B cell (primary cell): ENCODE measurements around the gene ARHGDIG. TPM values are rescaled to one million over a fixed set of nuclear protein-coding genes. Genes with fewer than 3 reads are reported as not detected.

Source experiments
- ATAC-seq: fragments of 200-7000 bp; cut with Tn5 transposase; one replicate; pipeline ENCODE4 v1.10.0; 2021; ENCODE audit warnings: low read depth, mild to moderate bottlenecking, moderate number of reproducible peaks, moderate library complexity
- CTCF ChIA-PET: fragments of 350-600 bp; sonication (Branson Sonifier 250); formaldehyde crosslinking; loops from one replicate; lab custom pipeline; 2021; ENCODE audit warnings: antibody characterized with exemption, inconsistent platforms; lab: Charles Lee
- POLR2A ChIA-PET: fragments of 350-600 bp; sonication (Branson Sonifier 250); formaldehyde crosslinking; loops from one replicate; lab custom pipeline; 2021; ENCODE audit warnings: antibody characterized with exemption; lab: Charles Lee
- DNase-seq: peaks from one replicate; pipeline ENCODE4 v3.0.0; 2013
- H2AFZ ChIP-seq: 2 replicates; pipeline ENCODE4 v1.6.1; 2012; ENCODE audit warnings: mild to moderate bottlenecking, low read depth, low read length; ENCODE audit not compliant: insufficient read depth, poor library complexity, severe bottlenecking
- H3K27ac ChIP-seq, 2 donors: 1 replicate in 1 of 2; 2 replicates in 1 of 2; pipeline ENCODE4 v1.5.1; 2012 to 2013; ENCODE audit warnings: low read length in 2 of 2, mild to moderate bottlenecking in 2 of 2, moderate library complexity in 1 of 2
- H3K27me3 ChIP-seq, 4 experiments: fragments of 200-600 bp in 1 of 4; sonication (generic) in 1 of 4; replicated peaks in 1 of 4; 1 replicate in 2 of 4; 2 replicates in 2 of 4; pipeline versions ENCODE4 v1.6.1 to v1.7.0; 2013 to 2016; ENCODE audit warnings: low read length in 3 of 4, mild to moderate bottlenecking in 2 of 4, mixed read lengths in 1 of 4, moderate library complexity in 1 of 4; ENCODE audit not compliant: insufficient read depth in 4 of 4, control insufficient read depth in 3 of 4; ENCODE audit errors: control extremely low read depth in 1 of 4
- H3K36me3 ChIP-seq, 2 experiments: replicated peaks in 1 of 2; 1 replicate in 1 of 2; 2 replicates in 1 of 2; pipeline versions ENCODE4 v1.6.1 to v1.7.1; 2013; ENCODE audit warnings: low read length in 1 of 2; ENCODE audit not compliant: insufficient read depth in 2 of 2, control insufficient read depth in 1 of 2; ENCODE audit errors: control extremely low read depth in 1 of 2, extremely low read depth in 1 of 2
- H3K4me1 ChIP-seq, 2 donors: fragments of 200-600 bp in 1 of 2; sonication (generic) in 1 of 2; 1 replicate in 1 of 2; 2 replicates in 1 of 2; pipeline versions ENCODE4 v1.5.1 to v1.6.1; 2013 to 2017; ENCODE audit warnings: low read length in 2 of 2; ENCODE audit not compliant: control insufficient read depth in 2 of 2, insufficient read depth in 2 of 2
- H3K4me2 ChIP-seq: replicated peaks from 2 replicates; pipeline ENCODE3; 2012; ENCODE audit warnings: mild to moderate bottlenecking, low read depth, low read length; ENCODE audit not compliant: poor library complexity, severe bottlenecking
- H3K4me3 ChIP-seq, 5 experiments: fragments of 200-600 bp in 1 of 5; sonication (generic) in 1 of 5; 1 replicate in 3 of 5; 2 replicates in 2 of 5; pipeline versions ENCODE4 v1.5.1 to v1.7.0; 2011 to 2016; ENCODE audit warnings: low read length in 4 of 5, mild to moderate bottlenecking in 4 of 5, low read depth in 2 of 5, control low read depth in 1 of 5, moderate library complexity in 1 of 5; ENCODE audit not compliant: insufficient read depth in 1 of 5; ENCODE audit errors: control extremely low read depth in 1 of 5, extremely low read depth in 1 of 5
- H3K79me2 ChIP-seq: fragments of 200-600 bp; sonication (generic); one replicate; pipeline ENCODE4 v1.6.0; 2016; ENCODE audit warnings: low read length; ENCODE audit not compliant: control insufficient read depth, insufficient read depth
- H3K9ac ChIP-seq: fragments of 200-600 bp; sonication (generic); 2 replicates; pipeline ENCODE4 v1.6.1; 2017; ENCODE audit warnings: mild to moderate bottlenecking, low read length, moderate library complexity
- H3K9me3 ChIP-seq, 3 donors: one replicate each; pipeline versions ENCODE4 v1.6.1 to v1.7.1; 2013; ENCODE audit warnings: low read length in 2 of 3; ENCODE audit not compliant: control insufficient read depth in 2 of 3, insufficient read depth in 1 of 3; ENCODE audit errors: control extremely low read depth in 1 of 3
- H4K20me1 ChIP-seq: 2 replicates; pipeline ENCODE4 v1.6.0; 2012; ENCODE audit warnings: mild to moderate bottlenecking, low read length; ENCODE audit not compliant: insufficient read depth, control insufficient read depth, poor library complexity, severe bottlenecking
- H3K27ac Mint-ChIP-seq: one replicate; pipeline ENCODE4 v1.8.0; 2021; ENCODE audit warnings: mixed read lengths
- H3K27me3 Mint-ChIP-seq: one replicate; pipeline ENCODE4 v1.8.0; 2021; ENCODE audit warnings: mixed read lengths
- H3K4me1 Mint-ChIP-seq: one replicate; pipeline ENCODE4 v1.8.0; 2021; ENCODE audit warnings: mixed read lengths
- H3K4me3 Mint-ChIP-seq: one replicate; pipeline ENCODE4 v1.8.0; 2021; ENCODE audit warnings: mixed read lengths
- H3K9me3 Mint-ChIP-seq: one replicate; pipeline ENCODE4 v1.8.0; 2022; ENCODE audit warnings: mixed read lengths; ENCODE audit not compliant: insufficient read depth
- CTCF ChIP-seq: fragments of 200-600 bp; IDR thresholded peaks from one replicate; pipeline ENCODE4 v1.8.0; 2022; ENCODE audit warnings: antibody characterized with exemption, mild to moderate bottlenecking
- EZH2 ChIP-seq: IDR thresholded peaks from 2 replicates; pipeline ENCODE4 v1.6.1; 2012; ENCODE audit warnings: borderline replicate concordance, low read depth, mild to moderate bottlenecking, moderate library complexity, low read length; ENCODE audit not compliant: insufficient read depth, poor library complexity, severe bottlenecking
- WGBS: methylation state at CpG from one replicate; pipeline ENCODE4 v1.1.5; 2013; ENCODE audit warnings: missing lambda C conversion rate; ENCODE audit not compliant: insufficient coverage; 5-methylcytosine and 5-hydroxymethylcytosine counted together
- intact Hi-C: fragments of 100-400 bp; cut with micrococcal nuclease; formaldehyde crosslinking; loops from one replicate; pipeline ENCODE4 v1.10.0; 2022
- polyA plus RNA-seq: library from polyadenylated mRNA; depleted of rRNA; stranded (reverse); fragments of >200 nt; gene quantifications from 2 replicates; pipeline ENCODE4 v1.2.3, GENCODE V29; 2012
- total RNA-seq, 2 donors: library from RNA; stranded (reverse); fragments of 120-200 nt in 1 of 2; gene quantifications; 1 replicate in 1 of 2; 2 replicates in 1 of 2; pipeline versions ENCODE4 v1.2.3 to v1.2.4, GENCODE V29; 2013 to 2022

The ARHGDIG gene
- total and polyA plus RNA-seq, 2 donors (not counting 1 experiment from before 2014, with no cell fraction given): 0.64 TPM; not detected in 1

DNA sequence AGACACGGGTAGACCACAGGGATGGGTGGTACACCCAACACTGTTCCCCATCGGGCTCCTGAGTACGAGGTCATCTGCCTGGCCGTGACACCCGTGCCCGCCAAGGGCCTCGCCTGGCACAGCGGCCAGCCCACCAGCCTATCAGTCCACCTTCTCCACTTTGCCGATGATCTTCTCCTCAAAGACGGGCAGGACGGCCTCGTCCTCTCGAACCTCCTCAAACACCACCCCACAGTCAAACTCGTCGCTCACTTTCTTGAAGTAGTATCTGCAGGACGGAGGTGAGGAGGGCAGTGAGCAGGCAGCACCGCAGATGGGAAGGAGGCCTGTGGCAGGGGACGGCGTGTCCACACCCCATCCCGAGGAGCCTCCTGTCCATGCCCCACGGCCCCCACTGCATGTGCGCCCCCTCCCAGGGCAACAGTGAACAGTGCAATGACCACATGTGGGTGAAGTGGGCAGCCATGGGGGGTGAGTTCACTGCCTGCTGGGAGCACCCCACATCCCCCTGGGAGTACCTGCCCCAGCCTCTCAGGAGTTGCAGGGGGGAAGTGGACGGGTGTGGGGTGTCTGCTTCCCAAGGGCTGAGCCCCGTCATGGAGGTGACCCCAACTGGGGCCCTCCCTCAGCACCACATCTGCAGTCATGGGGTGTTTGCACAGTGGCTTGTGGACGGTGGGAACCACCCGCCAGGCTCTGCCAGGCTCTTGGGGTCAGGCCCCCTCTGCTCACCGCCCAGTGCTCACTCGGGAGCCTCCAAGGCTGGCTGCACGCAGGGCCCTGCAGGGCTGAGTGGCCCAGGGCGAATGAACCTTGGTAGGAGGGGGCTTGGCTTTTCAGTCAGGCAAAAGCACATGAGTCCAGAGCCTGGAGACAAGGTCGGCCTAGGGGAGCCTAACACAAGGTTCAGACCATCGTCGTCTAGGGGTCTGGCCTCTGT, 7.9 kb downstream of the ARHGDIG start:
- POLR2A ChIA-PET: no interaction called here
- CTCF ChIA-PET: no interaction called here
- H3K27ac Mint-ChIP-seq: no peak overlapping the region
- TF ChIP-seq EZH2 (no peak), CTCF (no peak)
- Histone ChIP-seq H3K4me1 (no peaks in the 10 kb centered on the region), H3K36me3 (peaks cover 0 to 44% of the 10 kb centered on the region in 2 experiments), H3K27me3 (no peaks in the 10 kb centered on the region), H4K20me1 (peaks cover 8% of the 10 kb centered on the region), H3K4me3 (no peak overlapping the region), H3K27ac (no peak overlapping the region), H3K9ac (no peak overlapping the region), H2AFZ (no peak overlapping the region), H3K4me2 (no peak overlapping the region), H3K79me2 (no peaks in the 10 kb centered on the region), H3K9me3 (peaks cover 0 to 6% (median 0%) of the 10 kb centered on the region in 3 donors)
- H3K4me1 Mint-ChIP-seq: no peaks in the 10 kb centered on the region
- intact Hi-C loops: no loop called here
- no peak for DNase-seq
- ATAC-seq: no peak
- 96% methylated on average over 26 of the region's 33 CpGs for WGBS
- no peaks in the 10 kb centered on the region for H3K27me3 Mint-ChIP-seq
- H3K4me3 Mint-ChIP-seq: no peak overlapping the region
- H3K9me3 Mint-ChIP-seq: no peaks in the 10 kb centered on the region

GRCh38 chr16:289395-289997, 9.1 kb downstream of the ARHGDIG start:
- H4K20me1 ChIP-seq: peaks cover 8% of the 10 kb centered on the region
- intact Hi-C loops: no loop called here
- no peaks in the 10 kb centered on the region for H3K79me2 ChIP-seq
- peaks cover 0 to 44% of the 10 kb centered on the region in 2 experiments for H3K36me3 ChIP-seq
- H3K9me3 ChIP-seq: peaks cover 0 to 6% (median 0%) of the 10 kb centered on the region in 3 donors
- no peak overlapping the region for H3K4me2 ChIP-seq
- WGBS: 94% methylated on average over 22 of the region's 22 CpGs
- ChIA-PET CTCF (no interaction called here), POLR2A (no interaction called here)
- no peaks in the 10 kb centered on the region for H3K27me3 ChIP-seq
- H2AFZ ChIP-seq: no peak overlapping the region
- no peaks in the 10 kb centered on the region for H3K4me1 Mint-ChIP-seq
- no peaks in the 10 kb centered on the region for H3K9me3 Mint-ChIP-seq
- no peaks in the 10 kb centered on the region for H3K27me3 Mint-ChIP-seq
- H3K4me3 Mint-ChIP-seq: no peak overlapping the region
- H3K4me1 ChIP-seq: no peaks in the 10 kb centered on the region
- H3K27ac Mint-ChIP-seq: no peak overlapping the region
- TF ChIP-seq CTCF: no peak
- no peak for TF ChIP-seq EZH2
- no peak overlapping the region for H3K27ac ChIP-seq
- no peak overlapping the region for H3K9ac ChIP-seq
- no peak overlapping the region for H3K4me3 ChIP-seq
- ATAC-seq (no peak), DNase-seq (no peak)
